Mesenteric fat pad (tissue), 1 donor: ENCODE data around the gene OPN1LW. TPM values are rescaled to one million over a fixed set of nuclear protein-coding genes. Genes with fewer than 3 reads are reported as not detected.
"Not testable (repeated sequence)": the region's sequence is repeated elsewhere in the genome, so short reads cannot be mapped to it uniquely, and the experiment has no call there.

ENCODE experiments used
- DNase-seq: peaks from one replicate; pipeline ENCODE4 v3.0.0-alpha.2; 2020; ENCODE audit warnings: low spot score
- long read RNA-seq: library from polyadenylated mRNA; unstranded; transcript quantifications from one replicate; pipeline ENCODE4 v2.0.0, GENCODE V29; 2020
- total RNA-seq: library from RNA; stranded (reverse); fragmentation: NEBNext Ultra II Directional; extraction: Animal tissue kit (Norgen Biotek cat#: 25700); gene quantifications from one replicate; pipeline ENCODE4 v1.2.1, GENCODE V29; 2021
- donor health status: DM: yes; HTN: yes; CAD: no.

OPN1LW gene
- not detected for total RNA-seq
- long read RNA-seq = 0 reads

GRCh38 chrX:154144010-154144409 lies at the start of gene OPN1LW:
Gene OPN1LW (plus strand): TSS chrX:154144243. CDS start chrX:154144284, 41 bp downstream.
- DNase-seq = not testable (repeated sequence)

GRCh38 chrX:154094833-154095232 lies 49.2 kb upstream of the OPN1LW start:
- no peak for DNase-seq

GRCh38 chrX:154096140-154097002 lies 47.7 kb upstream of the OPN1LW start:
- no peak for DNase-seq

GRCh38 chrX:154097003-154097588 lies 46.9 kb upstream of the OPN1LW start:
- no peak for DNase-seq

GRCh38 chrX:154097589-154098541 lies 46.2 kb upstream of the OPN1LW start, which contains the start of gene MECP2:
Gene MECP2 (minus strand): TSS chrX:154097717.
- DNase-seq = peak; percentile 95

- DNase-seq = no peak
Observed at GRCh38 chrX:154098551-154098950, 45.5 kb upstream of the OPN1LW start.

GRCh38 chrX:154113729-154114128 lies 30.3 kb upstream of the OPN1LW start:
- no peak for DNase-seq

- DNase-seq = no peak
Observed at GRCh38 chrX:154114652-154115051, 29.4 kb upstream of the OPN1LW start.

GRCh38 chrX:154115071-154115470 lies 29.0 kb upstream of the OPN1LW start:
- DNase-seq = no peak

GRCh38 chrX:154115750-154116149 lies 28.3 kb upstream of the OPN1LW start:
- no peak for DNase-seq

GRCh38 chrX:154116426-154117211 lies 27.4 kb upstream of the OPN1LW start:
- DNase-seq = no peak

GRCh38 chrX:154117566-154117965 lies 26.5 kb upstream of the OPN1LW start:
- no peak for DNase-seq

GRCh38 chrX:154120567-154120966 lies 23.5 kb upstream of the OPN1LW start:
- DNase-seq = no peak

- no peak for DNase-seq
Observed at GRCh38 chrX:154121207-154121606, 22.8 kb upstream of the OPN1LW start.

GRCh38 chrX:154121961-154122360 lies 22.1 kb upstream of the OPN1LW start:
- no peak for DNase-seq

GRCh38 chrX:154123241-154124219 lies 20.5 kb upstream of the OPN1LW start:
- DNase-seq = no peak

- DNase-seq = peak; percentile 88
Observed at GRCh38 chrX:154125391-154126040, 18.5 kb upstream of the OPN1LW start.

GRCh38 chrX:154126101-154126500 lies 17.9 kb upstream of the OPN1LW start:
- peak; percentile 77 for DNase-seq

GRCh38 chrX:154131955-154132354 lies 12.1 kb upstream of the OPN1LW start:
- no peak for DNase-seq
